ENCODE data around the gene ALOXE3.
A peak's percentile ranks its signal among the peaks of the same experiment; 100 is the strongest.

ALOXE3 gene

DNA sequence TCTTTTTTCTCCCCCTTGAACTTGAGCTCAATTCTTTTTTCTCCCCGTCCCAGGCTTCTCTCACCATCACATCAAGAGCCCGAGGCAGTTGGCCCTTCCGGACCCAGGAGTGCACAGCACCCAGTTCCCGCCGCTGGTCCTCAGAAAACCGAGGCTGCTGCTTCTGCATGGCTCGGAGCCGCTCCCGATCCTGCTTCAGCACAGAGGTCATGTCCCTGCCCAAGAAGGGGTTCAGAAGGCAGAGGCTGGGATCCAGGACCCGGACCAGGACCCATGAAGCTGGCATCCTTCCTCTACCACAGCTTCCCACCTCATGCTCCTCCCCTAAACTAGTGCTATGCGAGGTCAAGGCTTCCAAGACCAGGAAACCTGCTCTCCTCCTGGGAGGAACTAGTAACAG lies 23.4 kb upstream of the ALOXE3 start:
- DNase-seq: no peak

- DNase-seq: no peak
These were observed 22.7 kb upstream of the ALOXE3 start for GRCh38 chr17:8141045-8141444.

DNA sequence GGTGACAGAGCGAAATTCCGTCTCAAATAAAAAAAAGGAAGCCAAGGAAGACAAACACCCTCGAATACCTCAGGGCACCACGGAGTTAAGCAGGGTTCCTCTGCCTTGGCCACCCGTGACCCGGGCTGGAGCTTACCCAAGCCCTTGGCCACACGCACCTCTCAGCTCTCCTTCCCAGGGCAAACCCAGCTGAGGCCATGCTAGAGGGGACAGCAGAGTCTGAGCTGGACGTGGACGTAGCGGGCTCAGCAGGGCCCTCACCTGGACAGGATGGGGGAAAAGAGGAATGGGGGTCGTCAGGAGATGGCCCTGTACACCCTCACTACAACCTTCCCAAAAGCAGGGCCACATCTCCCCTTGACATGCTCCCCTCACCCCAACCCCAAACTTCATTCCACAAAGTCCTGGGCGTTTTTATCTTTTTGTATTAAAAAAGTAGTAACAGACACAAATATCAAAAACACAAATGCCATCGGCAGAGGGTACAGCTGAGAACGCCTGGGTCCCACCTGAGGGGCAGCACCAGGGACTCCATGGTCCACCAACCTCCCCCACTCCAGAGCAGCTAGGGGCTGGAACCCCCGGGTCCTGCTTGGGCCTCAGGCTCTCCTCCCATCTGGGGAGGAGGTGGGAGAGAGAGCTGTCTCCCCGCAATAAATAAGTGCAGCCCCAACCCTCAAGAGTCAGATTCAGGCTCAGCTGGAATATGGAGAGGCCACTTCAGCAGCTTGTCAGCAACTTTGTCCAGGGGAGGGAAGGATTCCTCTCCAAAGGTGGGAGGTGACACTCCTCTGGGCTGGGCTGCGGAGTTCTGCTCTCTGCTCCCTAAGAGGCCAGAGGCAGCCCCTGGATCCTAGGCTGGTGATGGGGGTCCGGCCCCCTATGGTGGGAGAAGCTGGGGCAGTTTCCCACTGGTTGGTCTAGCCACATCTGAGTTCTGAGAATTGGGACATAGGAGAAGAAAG lies 22.0 kb upstream of the ALOXE3 start:
- DNase-seq: no peak

- DNase-seq: peak; percentile 89 to 98 (median 90)
These were observed 20.5 kb upstream of the ALOXE3 start for GRCh38 chr17:8138672-8139371.

DNA sequence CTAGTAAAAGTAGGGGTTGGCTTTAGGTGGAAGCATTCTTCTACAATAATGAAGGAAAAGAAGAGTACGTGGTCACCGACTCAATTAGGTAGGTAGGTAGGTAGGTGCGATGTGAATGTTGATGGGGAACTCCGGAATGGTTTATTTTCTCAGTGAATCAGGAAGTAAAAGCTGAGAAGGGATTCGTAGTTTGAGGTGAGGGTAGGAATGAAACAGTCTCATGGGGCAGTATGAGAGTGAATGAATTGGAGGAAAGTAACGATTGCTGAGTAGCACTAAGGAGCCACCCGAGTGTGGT lies 20.0 kb upstream of the ALOXE3 start:
- DNase-seq: no peak

GRCh38 chr17:8137645-8138373 lies 19.5 kb upstream of the ALOXE3 start:
- no peak for DNase-seq

DNA sequence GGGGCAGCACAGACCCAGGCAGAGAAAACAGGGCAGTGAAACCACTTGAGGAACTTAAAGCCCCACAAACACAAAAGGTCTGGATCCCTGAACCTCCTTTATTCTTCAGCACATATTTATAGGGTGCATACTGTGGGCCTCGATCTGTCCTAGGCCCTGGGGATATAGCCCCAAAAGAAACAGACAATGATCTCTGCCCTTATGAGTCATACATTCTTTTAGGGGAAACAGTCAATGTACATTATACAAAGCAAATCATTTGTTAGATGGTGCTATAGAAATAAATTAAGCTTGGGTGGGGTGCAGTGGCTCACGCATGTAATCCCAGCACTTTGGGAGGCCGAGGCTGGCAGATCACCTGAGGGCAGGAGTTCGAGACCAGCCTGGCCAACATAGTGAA lies 15.6 kb upstream of the ALOXE3 start:
- DNase-seq: no peak

- DNase-seq: no peak
These were observed 15.1 kb upstream of the ALOXE3 start for GRCh38 chr17:8133399-8133798.

DNA sequence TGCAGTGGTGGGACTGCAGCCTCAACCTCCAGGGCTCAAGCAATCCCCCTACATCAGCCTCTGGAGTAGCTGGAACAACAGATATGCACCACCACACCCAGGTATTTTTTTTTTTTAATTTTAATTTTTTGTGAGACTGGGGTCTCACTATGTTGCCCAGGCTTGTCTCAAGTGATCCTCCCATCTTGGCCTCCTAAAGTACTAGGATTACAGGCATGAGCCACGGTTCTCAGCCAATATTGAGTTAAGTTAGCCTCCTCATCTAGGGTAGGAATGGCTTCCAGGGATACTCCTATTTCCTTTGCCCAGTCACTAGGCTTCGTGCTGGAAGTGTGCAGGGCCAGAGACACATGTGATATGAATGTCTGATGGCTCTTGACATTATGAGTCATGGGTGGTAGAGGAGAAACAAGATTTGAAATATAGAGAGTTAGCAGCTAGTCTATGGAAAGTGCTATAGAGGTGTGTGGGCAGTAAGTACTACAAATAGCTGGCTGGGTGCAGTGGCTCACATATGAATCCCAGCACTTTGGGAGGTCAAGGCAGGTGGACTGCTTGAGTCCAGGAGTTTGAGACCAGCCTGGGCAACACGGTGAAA lies 13.6 kb upstream of the ALOXE3 start:
- no peak for DNase-seq

GRCh38 chr17:8128125-8128784 lies 9.9 kb upstream of the ALOXE3 start:
- DNase-seq: peak in 1 of 3 experiments; percentile 26

- peak; percentile 32 to 63 (median 39) for DNase-seq
These were observed 8.3 kb upstream of the ALOXE3 start for GRCh38 chr17:8126491-8127066.

GRCh38 chr17:8125947-8126490 lies 7.7 kb upstream of the ALOXE3 start:
- peak in 1 of 3 experiments; percentile 61 for DNase-seq

GRCh38 chr17:8125154-8125946 lies 7.0 kb upstream of the ALOXE3 start:
- DNase-seq: peak; percentile 57 to 86 (median 66)

DNA sequence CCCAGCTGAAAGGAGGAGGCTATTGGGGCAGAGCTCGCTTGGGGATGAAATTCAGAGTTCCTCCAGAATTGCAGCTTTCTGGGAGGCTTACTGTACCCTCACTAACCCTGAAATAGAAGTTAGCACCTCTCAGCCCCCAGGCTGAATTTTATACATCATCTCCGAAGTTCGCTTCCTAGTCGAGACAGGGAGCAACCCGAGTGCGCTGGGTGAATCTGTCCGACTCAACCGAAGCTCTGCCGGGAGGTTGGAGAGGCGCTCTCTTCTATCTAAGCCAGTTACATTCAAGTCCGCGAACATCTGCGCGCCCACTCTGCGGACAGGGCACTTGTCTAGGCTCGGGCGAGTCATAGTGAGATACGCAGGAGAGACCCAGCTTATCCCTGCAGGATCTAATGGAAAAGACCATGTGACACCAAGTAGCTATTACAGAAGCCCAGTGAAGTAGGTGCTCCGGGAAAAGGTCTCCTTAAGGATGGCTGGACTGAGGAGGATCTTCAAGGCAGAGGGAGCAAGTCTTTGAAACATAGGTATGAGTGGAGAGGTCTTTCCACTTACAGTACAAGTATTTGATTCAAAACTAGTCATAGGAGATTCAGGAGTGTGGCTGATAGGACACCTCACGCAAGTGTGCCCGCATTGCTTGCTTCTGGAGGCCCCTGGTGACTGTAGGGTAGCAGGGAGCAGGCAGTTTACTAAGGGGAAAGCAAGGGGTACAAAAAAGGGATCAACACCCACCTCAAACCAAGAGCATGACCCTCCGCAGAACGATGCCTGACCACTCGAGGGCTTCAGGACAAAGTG lies 6.2 kb upstream of the ALOXE3 start:
- peak in 2 of 3 experiments; percentile 13 to 42 for DNase-seq

GRCh38 chr17:8123695-8124349 lies 5.5 kb upstream of the ALOXE3 start, which contains the start of gene HES7:
TSS of gene HES7 (minus strand) at chr17:8124106. CDS start at chr17:8124084, 22 bp downstream.
- DNase-seq: peak in 1 of 3 experiments; percentile 15

GRCh38 chr17:8122924-8123694 lies 4.8 kb upstream of the ALOXE3 start:
- peak in 2 of 3 experiments; percentile 10 to 19 for DNase-seq

- peak in 1 of 3 experiments; percentile 25 for DNase-seq
These were observed 4.2 kb upstream of the ALOXE3 start for GRCh38 chr17:8122422-8122923.

Data from NCI-H1417 (cell line).